ENCODE results near the gene FRA10AC1. TPM values are rescaled to one million over a fixed set of nuclear protein-coding genes. Genes with fewer than 3 reads are reported as not detected.

The FRA10AC1 gene
- 10 to 100 TPM; 18.5 to 27.0 TPM for total RNA-seq

GRCh38 chr10:93702210-93703001 is at the start of gene FRA10AC1:
Gene FRA10AC1, minus strand, starts transcription at chr10:93702592. Its CDS starts 2,486 bp downstream, at chr10:93700106.
- H3K27ac Mint-ChIP-seq, result no peak within 1 kb of the TSS
- ATAC-seq (peak; percentile 93 to 94), DNase-seq (ENCODE audit: low spot score in 2 of 2) (peak; percentile 91 to 93)
- H3K9me3 Mint-ChIP-seq, result no peaks in the 10 kb centered on the region
- H3K36me3 Mint-ChIP-seq, result peaks cover 2% of the 10 kb centered on the region in 2 donors

DNA sequence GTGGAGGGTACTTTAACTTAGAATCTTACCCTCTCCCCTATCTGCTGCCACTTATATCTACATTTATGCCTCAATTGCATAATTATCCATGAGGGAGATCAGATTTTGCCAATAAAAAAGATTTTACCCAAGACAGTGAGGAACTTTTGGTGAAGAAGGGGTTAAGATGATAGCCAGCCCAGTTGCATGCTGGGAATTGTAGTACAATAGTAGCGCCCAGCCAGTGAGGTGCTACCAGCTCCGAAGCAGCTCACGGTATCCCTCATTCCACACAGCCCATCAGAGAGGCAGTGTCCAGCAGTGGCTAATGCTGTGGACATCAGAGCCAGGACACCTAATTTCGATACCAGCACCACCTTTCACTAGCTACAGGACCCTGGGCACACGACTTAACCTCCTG is 49.4 kb upstream of the FRA10AC1 start:
- Mint-ChIP-seq H3K9me3 (no peaks in the 10 kb centered on the region), H3K36me3 (no peaks in the 10 kb centered on the region), H3K27ac (no peak overlapping the region)
- ATAC-seq (no peak), DNase-seq (ENCODE audit: low spot score in 2 of 2) (no peak)

DNA sequence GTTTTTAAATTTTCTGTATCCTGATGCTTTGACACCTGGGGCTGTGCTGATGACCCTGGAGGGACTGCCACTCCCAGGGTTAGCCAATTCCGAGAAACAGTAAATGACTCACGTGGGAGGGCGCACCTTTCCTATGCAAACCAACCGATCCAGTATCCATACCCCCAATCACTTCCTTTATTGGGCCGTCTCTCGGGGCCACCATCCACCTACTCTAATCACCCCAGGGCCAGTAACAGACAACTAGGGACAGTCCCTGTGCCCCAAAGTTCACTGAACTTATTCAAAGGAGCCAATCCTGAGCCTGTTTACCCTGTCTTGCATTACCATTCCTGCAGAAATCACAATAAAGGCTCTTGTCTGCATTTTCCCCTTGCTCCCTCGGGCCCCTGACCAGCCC is 48.7 kb upstream of the FRA10AC1 start:
- H3K27ac Mint-ChIP-seq, result no peak overlapping the region
- no peaks in the 10 kb centered on the region for H3K36me3 Mint-ChIP-seq
- no peak for ATAC-seq
- H3K9me3 Mint-ChIP-seq, result no peaks in the 10 kb centered on the region
- no peak for DNase-seq (ENCODE audit: low spot score in 2 of 2)

DNA sequence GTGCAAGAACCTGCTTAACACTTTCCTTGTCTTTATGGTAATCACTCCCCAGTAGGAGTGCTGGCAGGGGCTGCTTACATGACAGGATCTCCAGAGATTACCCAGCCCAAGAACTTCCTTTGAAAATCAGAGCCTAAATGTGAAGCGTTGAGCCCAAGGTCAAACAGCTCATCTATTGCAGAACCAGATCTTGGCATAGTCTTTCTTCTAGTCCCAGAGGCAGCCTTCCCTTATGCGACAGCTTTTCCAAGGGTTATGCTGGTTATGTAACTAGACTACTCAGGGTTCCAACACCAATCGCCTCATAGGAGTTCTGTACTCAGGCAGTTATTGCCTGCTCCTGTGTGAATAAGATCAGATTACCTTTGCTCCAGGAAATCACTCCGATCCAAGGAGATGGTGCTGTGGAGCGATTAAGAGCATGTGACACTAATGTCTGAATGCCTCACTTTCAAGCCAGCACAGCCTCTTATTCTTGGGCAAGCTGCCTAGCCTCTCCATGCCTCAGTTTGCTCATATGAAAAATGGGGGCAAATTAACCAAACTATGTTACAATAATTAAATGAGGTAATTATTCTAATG is 46.9 kb upstream of the FRA10AC1 start:
- H3K9me3 Mint-ChIP-seq, result no peaks in the 10 kb centered on the region
- DNase-seq (ENCODE audit: low spot score in 2 of 2) (no peak), ATAC-seq (no peak)
- H3K36me3 Mint-ChIP-seq, result no peaks in the 10 kb centered on the region
- H3K27ac Mint-ChIP-seq, result no peak overlapping the region

- H3K9me3 Mint-ChIP-seq, result no peaks in the 10 kb centered on the region
- ATAC-seq (peak in 1 of 2 donors; percentile 38), DNase-seq (ENCODE audit: low spot score in 2 of 2) (no peak)
- no peak overlapping the region for H3K27ac Mint-ChIP-seq
- no peaks in the 10 kb centered on the region for H3K36me3 Mint-ChIP-seq
Measured at GRCh38 chr10:93746844-93747284, 44.5 kb upstream of the FRA10AC1 start.

DNA sequence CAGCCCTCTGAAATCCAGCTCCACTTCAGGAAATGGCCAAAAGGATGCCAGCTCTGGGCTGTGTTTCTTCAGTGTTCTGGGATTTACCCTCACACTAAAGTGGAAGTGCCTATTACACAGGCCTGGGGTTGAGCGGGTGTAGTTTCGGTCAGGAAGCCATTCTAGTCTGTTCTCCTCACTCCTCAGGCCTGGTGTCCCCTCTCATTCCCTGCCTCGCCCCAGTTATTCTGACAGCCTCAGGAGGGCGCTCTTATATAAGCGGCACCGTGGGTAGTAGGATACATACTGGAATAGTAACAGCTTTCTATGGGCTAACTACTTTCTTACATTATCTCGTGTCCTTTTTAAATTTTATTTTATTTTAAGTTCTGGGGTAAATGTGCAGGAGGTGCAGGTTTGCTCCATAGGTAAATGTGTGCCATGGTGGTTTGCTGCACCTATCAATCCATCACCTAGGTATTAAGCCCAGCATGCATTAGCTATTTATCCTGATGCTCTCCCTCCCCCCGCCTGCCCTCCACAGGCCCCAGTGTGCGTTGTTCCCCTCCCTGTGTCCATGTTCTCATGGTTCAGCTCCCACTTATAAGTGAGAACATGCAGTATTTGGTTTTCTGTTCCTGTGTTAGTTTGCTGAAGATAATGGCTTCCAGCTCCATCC is 43.1 kb upstream of the FRA10AC1 start:
- ATAC-seq (no peak), DNase-seq (ENCODE audit: low spot score in 2 of 2) (no peak)
- Mint-ChIP-seq H3K27ac (no peak overlapping the region), H3K9me3 (no peaks in the 10 kb centered on the region), H3K36me3 (no peaks in the 10 kb centered on the region)

- H3K27ac Mint-ChIP-seq, result no peak overlapping the region
- H3K9me3 Mint-ChIP-seq, result peaks cover 0 to 3% of the 10 kb centered on the region in 2 donors
- no peaks in the 10 kb centered on the region for H3K36me3 Mint-ChIP-seq
- ATAC-seq (no peak), DNase-seq (ENCODE audit: low spot score in 2 of 2) (no peak)
Measured at GRCh38 chr10:93742633-93743349, 40.4 kb upstream of the FRA10AC1 start.

- Mint-ChIP-seq H3K27ac (no peak overlapping the region), H3K36me3 (no peaks in the 10 kb centered on the region), H3K9me3 (peaks cover 0 to 3% of the 10 kb centered on the region in 2 donors)
- ATAC-seq (no peak), DNase-seq (ENCODE audit: low spot score in 2 of 2) (no peak)
Measured at GRCh38 chr10:93741367-93741766, 39.0 kb upstream of the FRA10AC1 start.

DNA sequence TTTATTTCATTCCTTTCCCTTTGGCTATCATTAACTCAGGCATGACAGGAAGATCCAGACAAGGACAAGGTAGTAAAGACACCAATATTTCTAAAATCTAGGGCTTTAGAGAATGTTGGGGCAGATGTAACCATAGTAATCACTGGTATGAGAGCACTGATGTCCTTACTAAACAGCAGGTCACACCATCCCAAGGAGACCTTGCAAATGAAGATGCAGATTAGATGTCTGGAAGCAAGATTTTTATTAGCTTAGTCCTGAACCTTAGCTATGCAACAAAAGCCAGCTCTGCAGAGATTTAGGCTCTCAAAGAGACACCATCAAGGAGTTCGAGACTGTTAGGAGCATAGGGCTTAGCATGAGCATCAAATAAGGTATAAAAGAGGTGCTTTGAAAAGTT is 23.6 kb upstream of the FRA10AC1 start:
- no peak overlapping the region for H3K27ac Mint-ChIP-seq

DNA sequence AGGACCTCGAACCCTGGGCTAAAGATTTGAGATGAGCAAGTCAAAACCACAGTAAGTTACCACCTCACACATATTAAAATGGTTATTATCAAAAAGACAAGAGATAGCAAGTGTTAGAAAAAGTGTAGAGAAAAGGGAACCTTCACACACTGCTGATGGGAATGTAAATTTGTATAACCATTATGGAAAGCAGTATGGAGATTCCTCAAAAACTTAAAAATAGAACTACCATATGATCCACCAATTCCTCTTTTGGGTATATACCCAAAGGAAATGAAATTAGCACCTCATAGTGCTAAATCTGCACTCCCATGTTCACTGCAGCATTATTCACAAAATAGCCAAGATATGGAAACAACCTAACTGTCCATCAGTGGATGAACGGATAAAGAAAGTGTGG is 20.8 kb upstream of the FRA10AC1 start:
- no peak for DNase-seq (ENCODE audit: low spot score in 2 of 2)
- no peaks in the 10 kb centered on the region for H3K9me3 Mint-ChIP-seq
- no peak overlapping the region for H3K27ac Mint-ChIP-seq
- no peaks in the 10 kb centered on the region for H3K36me3 Mint-ChIP-seq
- ATAC-seq, result no peak

More for the DNA sequence above, 23.6 kb upstream of the FRA10AC1 start:
- DNase-seq (ENCODE audit: low spot score in 2 of 2) (no peak), ATAC-seq (no peak)
- Mint-ChIP-seq H3K36me3 (no peaks in the 10 kb centered on the region), H3K9me3 (no peaks in the 10 kb centered on the region)

- no peak for DNase-seq (ENCODE audit: low spot score in 2 of 2)
- H3K9me3 Mint-ChIP-seq, result no peaks in the 10 kb centered on the region
- H3K27ac Mint-ChIP-seq, result no peak overlapping the region
- H3K36me3 Mint-ChIP-seq, result no peaks in the 10 kb centered on the region
- ATAC-seq, result no peak
Measured at GRCh38 chr10:93722550-93722949, 20.2 kb upstream of the FRA10AC1 start.

DNA sequence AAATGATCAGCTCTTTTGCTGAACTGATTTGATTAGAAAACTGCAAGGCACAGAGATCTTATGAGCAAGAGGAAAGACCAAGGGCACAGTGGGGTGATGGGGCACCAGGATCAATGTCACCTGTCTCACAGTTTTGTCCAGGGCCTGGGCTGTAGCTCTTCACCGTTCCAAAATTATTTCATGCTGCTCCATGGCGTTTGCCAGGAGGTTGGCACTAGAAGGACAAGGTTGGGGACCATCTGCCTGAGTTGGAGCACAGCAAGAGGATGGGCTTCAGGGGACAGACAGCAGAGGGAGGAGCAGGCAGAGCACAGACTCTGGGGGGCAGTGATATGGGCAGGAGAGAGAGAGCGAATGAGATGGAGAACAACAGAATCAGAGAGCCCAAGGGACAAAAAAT is 17.5 kb upstream of the FRA10AC1 start:
- ATAC-seq (no peak), DNase-seq (ENCODE audit: low spot score in 2 of 2) (no peak)
- no peaks in the 10 kb centered on the region for H3K9me3 Mint-ChIP-seq
- H3K27ac Mint-ChIP-seq, result no peak overlapping the region
- H3K36me3 Mint-ChIP-seq, result no peaks in the 10 kb centered on the region

- Mint-ChIP-seq H3K36me3 (no peaks in the 10 kb centered on the region), H3K27ac (no peak overlapping the region), H3K9me3 (no peaks in the 10 kb centered on the region)
- ATAC-seq (no peak), DNase-seq (ENCODE audit: low spot score in 2 of 2) (no peak)
Measured at GRCh38 chr10:93718937-93719725, 16.7 kb upstream of the FRA10AC1 start.

GRCh38 chr10:93716766-93717165 is 14.4 kb upstream of the FRA10AC1 start:
- no peak for ATAC-seq
- DNase-seq (ENCODE audit: low spot score in 2 of 2), result no peak
- H3K36me3 Mint-ChIP-seq, result no peaks in the 10 kb centered on the region
- H3K9me3 Mint-ChIP-seq, result no peaks in the 10 kb centered on the region
- H3K27ac Mint-ChIP-seq, result no peak overlapping the region

GRCh38 chr10:93715345-93715744 is 13.0 kb upstream of the FRA10AC1 start:
- H3K36me3 Mint-ChIP-seq, result no peaks in the 10 kb centered on the region
- no peak overlapping the region for H3K27ac Mint-ChIP-seq
- DNase-seq (ENCODE audit: low spot score in 2 of 2) (no peak), ATAC-seq (no peak)
- H3K9me3 Mint-ChIP-seq, result no peaks in the 10 kb centered on the region

GRCh38 chr10:93712593-93712992 is 10.2 kb upstream of the FRA10AC1 start:
- no peaks in the 10 kb centered on the region for H3K36me3 Mint-ChIP-seq

More at GRCh38 chr10:93712593-93712992, 10.2 kb upstream of the FRA10AC1 start:
- Mint-ChIP-seq H3K27ac (no peak overlapping the region), H3K9me3 (no peaks in the 10 kb centered on the region)
- DNase-seq (ENCODE audit: low spot score in 2 of 2) (no peak), ATAC-seq (no peak)

Data from activated naive CD4-positive, alpha-beta T cell treated with anti-CD3 and anti-CD28 coated beads, Interleukin-2, amount 50 U/mL, for 72 hours (primary cell).